Endothelial cell of umbilical vein (primary cell): ENCODE data around the gene CCDC93.

ENCODE experiments used
- CTCF ChIP-seq, 2 donors: IDR thresholded peaks; 1 replicate in 1 of 2; 2 replicates in 1 of 2; pipeline ENCODE4 v1.5.1; 2011; ENCODE audit warnings: low read length in 2 of 2, mild to moderate bottlenecking in 2 of 2, moderate library complexity in 2 of 2, control low read depth in 1 of 2, inconsistent platforms in 1 of 2, low read depth in 1 of 2; ENCODE audit not compliant: insufficient read depth in 1 of 2; ENCODE audit errors: extremely low read depth in 1 of 2
- EZH2 ChIP-seq: IDR thresholded peaks from 2 replicates; pipeline ENCODE4 v1.6.1; 2012; ENCODE audit warnings: borderline replicate concordance, low read depth, mild to moderate bottlenecking, moderate library complexity, low read length, inconsistent platforms; ENCODE audit not compliant: severe bottlenecking
- FOS ChIP-seq: IDR thresholded peaks from 2 replicates; pipeline ENCODE4 v1.6.1; 2011; ENCODE audit warnings: mild to moderate bottlenecking, low read length, moderate library complexity, borderline replicate concordance; ENCODE audit not compliant: insufficient read depth
- GATA2 ChIP-seq: IDR thresholded peaks from 2 replicates; pipeline ENCODE4 v1.7.0; 2011; ENCODE audit warnings: low read depth, mild to moderate bottlenecking, moderate library complexity, mixed read lengths, low read length; ENCODE audit not compliant: insufficient read length, insufficient read depth
- JUN ChIP-seq: IDR thresholded peaks from 2 replicates; pipeline ENCODE4 v1.6.1; 2011; ENCODE audit warnings: borderline replicate concordance, low read depth; ENCODE audit not compliant: insufficient read length, insufficient read depth
- MAX ChIP-seq: IDR thresholded peaks from 2 replicates; pipeline ENCODE4 v1.6.1; 2011; ENCODE audit not compliant: insufficient read depth, insufficient read length
- POLR2A ChIP-seq: IDR thresholded peaks from 2 replicates; pipeline ENCODE4 v1.6.1; 2012; ENCODE audit warnings: low read depth, mild to moderate bottlenecking, control low read depth, low read length
- POLR2AphosphoS5 ChIP-seq: IDR thresholded peaks from 2 replicates; pipeline ENCODE4 v1.6.1; 2012; ENCODE audit warnings: low read depth, mild to moderate bottlenecking, control low read depth, low read length, moderate library complexity; ENCODE audit not compliant: insufficient read depth

DNA sequence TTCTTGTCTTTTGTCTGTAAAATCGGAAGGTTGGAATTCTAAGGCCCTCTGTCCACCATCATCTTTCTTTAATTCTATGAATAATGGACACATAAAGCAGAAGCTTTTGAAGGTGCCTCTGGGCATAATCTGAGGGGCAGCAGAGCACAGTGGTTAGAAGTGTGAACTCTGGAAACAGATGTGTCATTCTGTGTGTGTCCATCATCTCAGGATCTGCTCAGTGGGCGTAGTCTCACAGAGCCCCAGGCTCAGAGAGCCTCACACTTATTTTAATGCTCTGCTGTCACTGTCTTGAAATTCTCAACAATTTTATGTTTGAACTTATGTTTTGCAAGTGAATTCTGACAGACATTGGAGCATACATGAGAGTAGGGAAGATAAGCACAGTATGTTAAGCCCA is 31.0 kb upstream of the CCDC93 start:
- TF ChIP-seq CTCF (IDR thresholded peaks at IDR 0.05; ENCODE audit: extremely low read depth in 1 of 2, insufficient read depth in 1 of 2, low read depth in 1 of 2, low read length in 2 of 2) = no peak
- TF ChIP-seq JUN = no peak
- TF ChIP-seq POLR2AphosphoS5 = no peak
- TF ChIP-seq FOS = no peak
- no peak for TF ChIP-seq EZH2
- TF ChIP-seq POLR2A = no peak
- no peak for TF ChIP-seq MAX
- TF ChIP-seq GATA2 = no peak
